ENCODE measurements around the gene BRAT1.

GRCh38 chr7:2513702-2514101, 41.6 kb downstream of the BRAT1 start:
- TF ChIP-seq CTCF (IDR thresholded peaks at IDR 0.05; ENCODE audit: insufficient read depth, low read depth, low read length) = no peak
- no peak for TF ChIP-seq EZH2 (IDR thresholded peaks at IDR 0.05; ENCODE audit: insufficient read depth, low read length)

Data from astrocyte (in vitro differentiated cells and primary cell).